WI38 (cell line): ENCODE measurements around the gene POLE.

Experiments
- H3K4me3 ChIP-seq: 2 replicates; pipeline ENCODE4 v1.5.1; 2011; ENCODE audit warnings: low read depth, mild to moderate bottlenecking, control low read depth, low read length
- TF ChIP-seq, protein P1 (sequence below): IDR thresholded peaks from 2 replicates; pipeline ENCODE4 v1.5.1; 2012; ENCODE audit warnings: low read depth, mild to moderate bottlenecking, control low read depth, low read length

The POLE gene

DNA sequence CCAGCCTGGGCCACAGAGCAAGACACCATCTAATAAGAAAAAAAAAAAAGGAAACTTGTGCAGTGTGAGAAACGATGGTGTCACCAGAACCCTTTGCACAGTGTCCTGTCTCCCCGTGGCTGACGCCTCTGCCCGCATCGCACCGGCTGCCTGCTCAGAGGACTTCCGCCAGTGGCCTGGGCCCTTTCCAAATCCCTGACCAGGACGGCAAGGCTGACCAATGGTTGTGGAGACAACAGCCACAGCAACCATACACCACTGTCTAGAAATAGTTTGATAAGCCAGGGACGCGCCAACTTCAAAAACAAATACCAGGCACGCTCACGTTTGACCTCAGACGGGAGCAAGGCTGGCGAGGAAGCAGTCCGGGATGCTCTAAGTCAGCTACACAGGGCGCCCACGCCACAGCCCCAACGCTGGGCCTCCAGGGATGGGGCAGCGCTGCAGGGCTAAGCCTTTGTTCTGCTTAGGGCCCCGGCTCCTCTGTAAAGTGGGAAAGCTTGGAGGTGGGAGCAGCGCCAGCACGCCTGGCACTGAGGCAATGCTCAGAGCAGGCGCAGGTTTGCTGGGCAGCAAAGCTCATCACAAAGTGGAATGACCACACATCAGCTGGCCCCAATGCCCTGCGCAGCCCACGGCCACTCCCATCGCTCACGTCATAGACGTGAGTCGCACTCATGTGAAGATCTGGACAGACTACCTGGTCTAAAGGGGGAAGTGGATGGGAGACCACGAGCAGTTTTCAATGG, 36.0 kb upstream of the POLE start:
- no peak overlapping the region for H3K4me3 ChIP-seq
- TF ChIP-seq, protein P1, sequence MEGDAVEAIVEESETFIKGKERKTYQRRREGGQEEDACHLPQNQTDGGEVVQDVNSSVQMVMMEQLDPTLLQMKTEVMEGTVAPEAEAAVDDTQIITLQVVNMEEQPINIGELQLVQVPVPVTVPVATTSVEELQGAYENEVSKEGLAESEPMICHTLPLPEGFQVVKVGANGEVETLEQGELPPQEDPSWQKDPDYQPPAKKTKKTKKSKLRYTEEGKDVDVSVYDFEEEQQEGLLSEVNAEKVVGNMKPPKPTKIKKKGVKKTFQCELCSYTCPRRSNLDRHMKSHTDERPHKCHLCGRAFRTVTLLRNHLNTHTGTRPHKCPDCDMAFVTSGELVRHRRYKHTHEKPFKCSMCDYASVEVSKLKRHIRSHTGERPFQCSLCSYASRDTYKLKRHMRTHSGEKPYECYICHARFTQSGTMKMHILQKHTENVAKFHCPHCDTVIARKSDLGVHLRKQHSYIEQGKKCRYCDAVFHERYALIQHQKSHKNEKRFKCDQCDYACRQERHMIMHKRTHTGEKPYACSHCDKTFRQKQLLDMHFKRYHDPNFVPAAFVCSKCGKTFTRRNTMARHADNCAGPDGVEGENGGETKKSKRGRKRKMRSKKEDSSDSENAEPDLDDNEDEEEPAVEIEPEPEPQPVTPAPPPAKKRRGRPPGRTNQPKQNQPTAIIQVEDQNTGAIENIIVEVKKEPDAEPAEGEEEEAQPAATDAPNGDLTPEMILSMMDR = no peak

GRCh38 chr12:132720606-132721345, 33.6 kb upstream of the POLE start:
- no peak overlapping the region for H3K4me3 ChIP-seq
- TF ChIP-seq, protein P1 = no peak

DNA sequence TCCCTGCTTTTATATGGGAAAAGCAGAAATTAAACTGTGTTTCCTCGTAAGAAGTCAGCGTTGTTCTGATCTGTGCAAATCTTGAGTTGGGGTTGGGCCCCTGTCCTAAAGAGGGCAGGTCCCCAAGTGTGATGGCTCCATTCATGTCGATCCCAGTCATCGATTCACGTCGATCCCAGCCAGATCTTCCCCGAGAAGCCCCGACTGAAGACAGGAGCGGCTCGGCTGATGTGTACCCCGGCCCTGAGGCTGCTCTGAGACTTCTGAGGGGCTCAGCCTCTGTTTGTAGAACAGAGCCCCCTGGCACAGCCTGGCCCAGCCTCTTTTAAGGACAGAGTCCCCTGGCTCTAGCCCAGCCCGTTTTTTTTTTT, 32.8 kb upstream of the POLE start:
- TF ChIP-seq, protein P1 = no peak
- H3K4me3 ChIP-seq = no peak overlapping the region

DNA sequence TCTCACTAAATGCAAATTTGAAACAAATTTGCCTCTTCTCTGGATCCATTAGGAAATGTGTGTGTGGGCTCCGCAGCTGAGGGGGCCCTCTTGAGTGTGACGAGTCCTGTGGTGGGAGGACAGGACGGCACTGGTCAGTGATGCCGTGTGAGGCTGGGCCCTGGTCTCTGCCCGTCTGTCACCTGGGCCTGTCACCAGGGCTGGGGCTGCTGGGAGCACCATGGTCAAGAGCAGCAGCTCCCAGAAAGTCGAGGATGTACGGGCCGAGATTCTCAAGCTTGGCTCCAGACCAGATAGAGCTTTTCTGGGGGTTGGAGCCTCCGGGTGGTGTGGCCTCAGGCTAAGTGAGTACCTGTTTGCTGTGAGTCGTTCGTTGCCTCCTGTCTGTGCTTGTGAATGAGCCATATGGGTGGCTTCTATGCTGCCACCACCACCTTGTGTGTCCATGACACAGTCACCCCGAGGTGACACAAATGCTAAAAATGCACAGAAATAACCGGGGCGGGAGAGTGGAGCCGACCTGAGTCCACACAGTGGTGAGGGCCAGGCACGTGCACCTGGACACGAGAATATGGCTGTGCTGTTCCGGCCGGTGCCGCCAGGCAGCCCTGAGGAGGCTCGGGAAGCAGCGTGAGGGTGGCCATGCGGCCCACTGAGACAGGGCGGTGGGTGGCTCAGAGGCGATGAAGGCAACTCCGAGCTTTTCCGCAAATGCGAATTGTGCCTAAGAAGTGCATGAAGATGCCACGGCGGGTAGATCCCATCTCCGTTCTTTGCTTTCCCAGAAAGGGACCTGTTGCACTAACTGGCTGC, 32.2 kb upstream of the POLE start:
- TF ChIP-seq, protein P1 = no peak
- no peak overlapping the region for H3K4me3 ChIP-seq

- TF ChIP-seq, protein P1 = no peak
- no peak overlapping the region for H3K4me3 ChIP-seq
Observed at GRCh38 chr12:132718644-132719043, 31.5 kb upstream of the POLE start.

- no peak overlapping the region for H3K4me3 ChIP-seq
- TF ChIP-seq, protein P1 = no peak
Observed at GRCh38 chr12:132717531-132718387, 30.6 kb upstream of the POLE start.
